Adrenal gland (tissue), 5 donors: Measurements from ENCODE around the gene POGZ.

Source experiments
- POLR2A ChIP-seq, 2 donors: fragments of 450-650 bp; IDR thresholded peaks; one replicate each; pipeline ENCODE4 v1.6.1; 2017; ENCODE audit warnings: antibody characterized with exemption in 2 of 2, mild to moderate bottlenecking in 2 of 2, moderate library complexity in 1 of 2
- TF ChIP-seq, protein P1 (sequence below), 6 experiments: fragments of 450-650 bp in 4 of 6; fragments of 200-600 bp in 2 of 6; sonication (generic) in 1 of 6; IDR thresholded peaks; 1 replicate in 5 of 6; 2 replicates in 1 of 6; pipeline versions ENCODE4 v1.5.1 to v1.8.0; 2016 to 2021; ENCODE audit warnings: antibody characterized with exemption in 6 of 6, mild to moderate bottlenecking in 2 of 6, moderate library complexity in 1 of 6
- donor health status: DM: no; HTN: no; CAD: no.

DNA sequence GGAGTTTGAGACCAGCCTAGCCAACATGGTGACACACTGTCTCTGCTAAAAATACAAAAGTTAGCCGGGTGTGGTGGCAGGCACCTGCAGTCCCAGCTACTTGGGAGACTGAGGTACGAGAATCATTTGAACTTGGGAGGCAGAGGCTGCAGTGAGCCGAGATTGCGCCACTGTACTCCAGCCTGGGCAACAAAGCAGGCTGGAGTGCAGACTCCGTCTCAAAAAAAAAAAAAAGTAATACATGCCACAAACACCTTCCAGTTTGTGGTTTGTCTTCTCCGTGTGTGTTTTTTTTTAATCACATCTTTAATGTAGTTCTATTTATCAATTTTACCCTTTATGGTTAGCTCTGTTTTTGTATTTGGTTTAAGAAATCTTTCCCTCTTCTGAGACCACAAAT lies 22.3 kb downstream of the POGZ start:
- TF ChIP-seq POLR2A (IDR thresholded peaks at IDR 0.05), result no peak
- TF ChIP-seq, protein P1, sequence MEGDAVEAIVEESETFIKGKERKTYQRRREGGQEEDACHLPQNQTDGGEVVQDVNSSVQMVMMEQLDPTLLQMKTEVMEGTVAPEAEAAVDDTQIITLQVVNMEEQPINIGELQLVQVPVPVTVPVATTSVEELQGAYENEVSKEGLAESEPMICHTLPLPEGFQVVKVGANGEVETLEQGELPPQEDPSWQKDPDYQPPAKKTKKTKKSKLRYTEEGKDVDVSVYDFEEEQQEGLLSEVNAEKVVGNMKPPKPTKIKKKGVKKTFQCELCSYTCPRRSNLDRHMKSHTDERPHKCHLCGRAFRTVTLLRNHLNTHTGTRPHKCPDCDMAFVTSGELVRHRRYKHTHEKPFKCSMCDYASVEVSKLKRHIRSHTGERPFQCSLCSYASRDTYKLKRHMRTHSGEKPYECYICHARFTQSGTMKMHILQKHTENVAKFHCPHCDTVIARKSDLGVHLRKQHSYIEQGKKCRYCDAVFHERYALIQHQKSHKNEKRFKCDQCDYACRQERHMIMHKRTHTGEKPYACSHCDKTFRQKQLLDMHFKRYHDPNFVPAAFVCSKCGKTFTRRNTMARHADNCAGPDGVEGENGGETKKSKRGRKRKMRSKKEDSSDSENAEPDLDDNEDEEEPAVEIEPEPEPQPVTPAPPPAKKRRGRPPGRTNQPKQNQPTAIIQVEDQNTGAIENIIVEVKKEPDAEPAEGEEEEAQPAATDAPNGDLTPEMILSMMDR (IDR thresholded peaks at IDR 0.05), result no peak
